Activated T-cell treated with anti-CD3 and anti-CD28 coated beads for 4 hours (primary cell): ENCODE data around the gene INSRR.

Experiments used
- DNase-seq: peaks from one replicate; pipeline ENCODE4 v3.0.0-alpha.2; 2020

The INSRR gene

GRCh38 chr1:156822680-156823079 lies 36.2 kb downstream of the INSRR start:
- no peak for DNase-seq

DNA sequence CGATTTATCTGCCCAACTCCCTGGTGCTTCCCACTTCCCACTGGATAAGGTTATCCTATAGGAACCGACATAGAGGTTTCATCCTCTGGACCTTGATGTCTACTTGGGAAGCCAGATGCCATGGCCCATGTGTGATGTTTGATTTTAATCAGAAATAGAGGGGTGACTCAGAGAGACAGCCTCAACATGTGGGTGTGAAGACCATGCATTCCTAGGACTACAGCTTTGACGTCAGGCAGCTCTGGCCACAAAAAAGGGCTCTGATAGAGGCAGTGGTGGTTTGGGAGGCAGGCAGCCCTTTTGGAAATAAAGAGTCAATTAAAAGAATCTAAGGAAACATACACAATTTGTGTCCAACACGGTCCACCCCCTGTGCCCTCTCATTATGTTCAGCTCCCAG lies 37.1 kb downstream of the INSRR start:
- peak; percentile 37 for DNase-seq

GRCh38 chr1:156816561-156817328 lies 42.2 kb downstream of the INSRR start, which contains the start of gene SH2D2A:
Gene SH2D2A (minus strand): TSS chr1:156816848. CDS start chr1:156816708, 140 bp downstream.
- peak; percentile 94 for DNase-seq

DNA sequence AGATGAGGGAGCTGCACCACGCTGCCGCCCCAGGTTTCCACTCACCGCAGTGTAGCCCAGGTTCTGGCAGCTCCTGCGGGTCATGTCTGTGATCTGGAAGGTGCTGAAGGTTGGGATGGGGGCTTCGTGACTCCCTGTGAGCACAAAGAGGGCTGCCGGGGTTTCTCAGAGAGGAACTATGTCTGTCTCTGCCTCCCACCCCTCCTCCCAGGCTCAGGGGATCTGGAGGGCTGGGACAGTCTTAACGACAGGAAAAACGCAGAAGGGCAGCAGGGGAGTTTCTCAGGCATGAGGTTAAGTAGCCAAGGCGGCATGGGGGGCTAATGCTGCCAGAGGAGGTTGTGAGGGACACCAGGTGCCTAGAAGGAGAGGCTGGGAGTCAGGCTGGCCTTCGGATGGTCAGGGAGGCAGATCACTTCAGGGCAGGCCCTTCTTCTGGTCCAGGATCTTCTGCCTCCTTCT lies 42.9 kb downstream of the INSRR start:
- no peak for DNase-seq

- no peak for DNase-seq
Observed at GRCh38 chr1:156815307-156815826, 43.5 kb downstream of the INSRR start.

- DNase-seq = peak; percentile 43
Observed at GRCh38 chr1:156814571-156815260, 44.2 kb downstream of the INSRR start.

GRCh38 chr1:156813750-156814570 lies 45.0 kb downstream of the INSRR start:
- DNase-seq = peak; percentile 69

DNA sequence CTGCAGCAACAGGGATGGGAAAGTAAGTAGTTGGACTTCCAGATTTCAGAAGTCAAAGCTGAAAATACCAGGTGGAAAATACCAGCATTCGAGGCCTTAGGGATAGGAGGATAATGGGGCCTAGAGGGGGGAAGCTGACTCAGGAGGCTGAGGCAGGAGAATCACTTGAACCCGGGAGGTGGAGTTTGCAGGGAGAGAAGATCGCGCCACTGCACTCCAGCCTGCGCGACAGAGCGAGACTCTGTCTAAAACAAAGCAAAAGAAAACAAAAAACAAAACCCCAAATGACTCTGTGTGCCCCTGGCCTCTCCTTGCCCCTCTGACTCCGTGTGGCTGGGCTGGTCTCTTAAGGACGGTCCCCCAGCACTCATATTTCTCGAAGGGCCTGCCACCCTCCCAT lies 45.6 kb downstream of the INSRR start:
- DNase-seq = no peak

DNA sequence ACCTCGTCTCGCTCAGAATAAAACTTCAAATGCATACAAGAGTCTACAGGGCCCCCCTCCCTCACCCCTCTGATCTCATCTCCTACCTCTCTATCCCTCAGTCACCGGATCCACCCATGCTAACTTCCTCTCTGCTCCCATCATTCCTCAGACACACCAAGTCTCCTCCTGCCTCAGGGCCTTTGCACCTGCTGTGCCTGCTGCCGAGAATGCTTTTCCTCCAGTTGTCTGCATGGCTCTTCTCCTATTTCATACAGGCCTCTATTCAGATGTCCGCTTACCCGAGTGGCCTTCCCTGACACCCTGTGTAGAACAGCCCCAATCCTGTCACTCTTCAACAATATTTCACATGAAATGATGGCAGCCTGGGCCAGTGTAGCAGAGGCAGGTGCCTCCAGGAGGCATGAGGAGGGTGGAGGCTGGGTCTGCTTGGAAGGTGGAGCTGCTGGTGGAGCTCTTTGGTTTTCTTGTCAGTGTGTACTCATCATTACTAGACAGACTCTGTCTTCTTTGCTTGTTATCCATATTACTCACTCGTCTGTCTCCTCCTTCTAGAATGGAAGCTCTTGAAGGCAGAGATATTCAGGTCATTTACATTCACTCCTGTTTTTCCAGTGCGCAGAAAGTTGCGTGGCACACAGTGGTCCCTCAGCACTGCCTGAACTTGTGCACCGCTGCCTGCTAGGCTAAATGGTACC lies 46.5 kb downstream of the INSRR start:
- no peak for DNase-seq

GRCh38 chr1:156811168-156811567 lies 47.7 kb downstream of the INSRR start:
- no peak for DNase-seq

- no peak for DNase-seq
Observed at GRCh38 chr1:156809711-156810366, 49.1 kb downstream of the INSRR start.

GRCh38 chr1:156809281-156809680 lies 49.6 kb downstream of the INSRR start:
- DNase-seq = no peak

- no peak for DNase-seq
Observed at GRCh38 chr1:156808186-156809030, 50.5 kb downstream of the INSRR start.

- no peak for DNase-seq
Observed at GRCh38 chr1:156807627-156808026, 51.3 kb downstream of the INSRR start.

GRCh38 chr1:156806512-156807440 lies 52.1 kb downstream of the INSRR start:
- no peak for DNase-seq

DNA sequence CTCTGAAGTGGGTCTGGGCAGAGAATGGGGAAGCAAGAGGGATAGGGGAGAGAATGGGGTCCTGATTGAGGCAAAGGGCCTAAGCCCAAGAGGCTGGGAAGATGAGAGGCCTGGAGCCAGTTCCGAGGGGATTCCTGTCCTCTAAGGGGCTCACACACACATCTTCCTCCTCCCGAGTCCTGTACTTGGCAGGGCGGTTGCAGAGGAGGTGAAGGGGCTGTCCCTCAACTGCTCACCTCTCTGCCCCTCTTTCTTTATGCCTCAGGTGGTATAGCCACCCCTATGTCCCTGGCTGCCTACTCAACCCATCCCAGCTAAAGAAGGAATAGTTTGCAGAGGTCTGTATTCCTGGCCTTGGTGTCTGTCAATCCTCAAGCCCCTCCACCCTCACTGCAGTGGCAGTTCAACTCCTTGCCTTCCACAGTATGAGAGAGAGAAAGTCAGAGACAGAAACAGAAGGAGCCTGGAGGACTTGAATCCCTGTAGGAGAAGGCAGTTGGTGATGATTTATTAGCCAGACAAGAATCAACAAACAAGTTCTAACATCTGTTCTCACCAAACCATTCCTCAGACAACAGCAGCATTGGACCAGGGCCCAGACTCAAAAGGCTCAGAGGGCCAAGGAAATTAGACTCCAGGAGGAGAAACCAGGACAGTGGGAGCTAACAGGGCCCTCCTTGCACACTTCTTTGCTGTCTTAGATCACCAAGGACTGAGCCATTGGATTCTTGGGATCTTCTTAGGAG lies 53.0 kb downstream of the INSRR start:
- no peak for DNase-seq

DNA sequence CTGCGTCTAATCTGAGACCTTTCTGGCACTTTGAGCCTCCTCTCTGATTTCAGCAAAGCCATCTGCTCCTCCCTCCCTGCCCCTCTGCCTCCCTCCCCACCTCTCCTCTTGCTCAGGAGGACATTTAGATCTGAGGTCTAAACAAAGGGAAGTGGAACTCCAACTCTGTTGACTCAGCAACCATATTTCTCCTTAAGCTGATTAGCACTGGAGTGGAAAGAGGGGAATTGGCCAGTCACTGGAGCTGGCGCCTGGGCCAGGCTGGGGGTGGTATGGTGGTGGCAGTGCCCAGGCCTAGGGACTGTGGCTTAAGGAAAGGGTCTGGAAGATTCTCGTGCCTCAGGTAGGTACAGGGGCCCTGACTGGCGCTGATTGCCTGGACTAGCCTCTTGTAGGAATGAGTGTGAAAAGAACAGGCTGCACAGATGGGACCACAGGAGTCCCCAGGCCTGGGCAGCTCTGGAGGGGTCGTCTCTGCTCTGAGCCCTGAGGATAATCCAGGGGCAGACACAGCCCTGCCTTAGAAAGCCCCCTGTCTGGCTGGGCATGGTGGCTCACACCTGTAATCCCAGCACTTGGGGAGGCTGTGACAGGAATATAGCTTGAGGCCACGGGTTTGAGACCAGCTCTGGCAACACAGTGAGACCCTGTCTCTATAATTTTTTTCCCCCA lies 54.2 kb downstream of the INSRR start:
- DNase-seq = no peak

DNA sequence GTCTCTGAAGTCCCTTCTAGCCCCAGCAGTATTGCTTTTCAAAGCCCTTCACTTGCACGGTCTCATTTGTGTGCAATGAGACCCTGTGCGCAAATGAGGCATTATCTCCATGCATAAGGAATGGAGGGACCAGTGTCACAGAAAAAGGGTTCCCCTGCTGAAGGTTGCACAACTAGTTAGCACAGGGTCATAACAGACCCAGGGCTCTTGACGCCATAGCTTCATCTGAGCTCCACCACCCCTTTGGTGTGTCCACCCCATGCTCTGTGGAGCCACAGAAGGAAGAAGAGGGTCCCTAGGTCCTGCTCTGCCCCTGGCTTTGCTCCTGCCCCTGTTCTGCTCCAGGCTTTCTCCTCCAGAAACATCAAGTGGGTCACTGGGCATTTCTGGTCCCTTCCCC lies 54.9 kb downstream of the INSRR start:
- DNase-seq = no peak
